ENCODE results near the gene WNT6.

- no peak for TF ChIP-seq EZH2 (IDR thresholded peaks at IDR 0.05; ENCODE audit: insufficient read depth, poor library complexity, severe bottlenecking)
- TF ChIP-seq EZH2phosphoT487 (IDR thresholded peaks at IDR 0.05; ENCODE audit: insufficient read depth, low read depth) = no peak
Measured at GRCh38 chr2:218877331-218877730, 17.7 kb downstream of the WNT6 start.
